Upper lobe of left lung (tissue), 6 donors: ENCODE measurements around the gene ATP9A. TPM values are rescaled to one million over a fixed set of nuclear protein-coding genes. Genes with fewer than 3 reads are reported as not detected.
A peak's percentile ranks its signal among the peaks of the same experiment; 100 is the strongest.

ENCODE experiments used
- ATAC-seq, 2 donors: fragments of 200-7000 bp; cut with Tn5 transposase; one replicate each; pipeline ENCODE4 v1.9.1; 2022; ENCODE audit warnings: mild to moderate bottlenecking in 2 of 2, moderate library complexity in 2 of 2; ENCODE audit not compliant: low FRiP score in 2 of 2
- DNase-seq, 2 donors: peaks; one replicate each; pipeline ENCODE4 v3.0.0-alpha.2; 2019 to 2020
- H3K27ac ChIP-seq, 4 donors: fragments of 200-600 bp; sonication (generic); one replicate each; pipeline ENCODE4 v1.5.1; 2016 to 2019
- H3K27me3 ChIP-seq, 4 donors: fragments of 200-600 bp; sonication (generic); one replicate each; pipeline ENCODE4 v1.5.1; 2017 to 2019
- H3K36me3 ChIP-seq, 4 donors: fragments of 200-600 bp; sonication (generic); one replicate each; pipeline ENCODE4 v1.5.1; 2016 to 2019
- H3K4me1 ChIP-seq, 4 donors: fragments of 200-600 bp; sonication (generic); one replicate each; pipeline ENCODE4 v1.5.1; 2018 to 2019
- H3K4me3 ChIP-seq, 4 donors: fragments of 200-600 bp; sonication (generic); one replicate each; pipeline ENCODE4 v1.5.1; 2017 to 2019; ENCODE audit warnings: mild to moderate bottlenecking in 2 of 4, moderate library complexity in 1 of 4
- H3K9me3 ChIP-seq, 4 donors: fragments of 200-600 bp; sonication (generic); one replicate each; pipeline ENCODE4 v1.5.1; 2018 to 2019
- CTCF ChIP-seq, 6 experiments: fragments of 450-650 bp in 4 of 6; fragments of 200-600 bp in 2 of 6; sonication (generic) in 2 of 6; IDR thresholded peaks; one replicate each; pipeline ENCODE4 v1.5.1; 2016 to 2019; ENCODE audit warnings: antibody characterized with exemption in 6 of 6
- EP300 ChIP-seq, 4 donors: sonication (generic); formaldehyde crosslinking; IDR thresholded peaks; one replicate each; pipeline ENCODE4 v1.5.1; 2017; ENCODE audit warnings: antibody characterized with exemption in 4 of 4, control low read depth in 2 of 4
- POLR2A ChIP-seq, 4 donors: fragments of 450-650 bp; IDR thresholded peaks; one replicate each; pipeline ENCODE4 v1.5.1; 2016 to 2017; ENCODE audit warnings: antibody characterized with exemption in 4 of 4, mild to moderate bottlenecking in 2 of 4
- POLR2AphosphoS5 ChIP-seq, 2 donors: sonication (generic); formaldehyde crosslinking; IDR thresholded peaks; one replicate each; pipeline ENCODE4 v1.5.1; 2017; ENCODE audit warnings: antibody characterized with exemption in 2 of 2
- WGBS, 2 donors: methylation state at CpG; one replicate each; pipeline ENCODE4 v1.1.5; 2017 to 2018; 5-methylcytosine and 5-hydroxymethylcytosine counted together
- total RNA-seq, 6 donors: library from RNA; depleted of rRNA in 4 of 6; stranded (reverse); fragments of >200 nt in 4 of 6; gene quantifications; one replicate each; pipeline versions ENCODE4 v1.1.0 to v1.2.1, GENCODE V29; 2016 to 2021
- donor health status: DM: no; HTN: no; CAD: no; lungs with moderate emphysema.
- donor health status: DM: no; HTN: yes; CAD: no; lungs with severe emphysema.

The ATP9A gene
- total RNA-seq, 6 donors from 2014 or later: 15.7 to 31.3 (median 22.8) TPM

GRCh38 chr20:51703400-51704287 is 64.5 kb downstream of the ATP9A start:
- Histone ChIP-seq H3K36me3 (no peaks in the 10 kb centered on the region), H3K27me3 (no peaks in the 10 kb centered on the region), H3K4me1 (no peaks in the 10 kb centered on the region), H3K4me3 (no peak overlapping the region), H3K27ac (no peak overlapping the region), H3K9me3 (no peaks in the 10 kb centered on the region)
- 72 to 73% methylated on average over 8 of the region's 8 CpGs for WGBS, 2 donors
- DNase-seq (no peak), ATAC-seq (no peak)
- TF ChIP-seq POLR2A (IDR thresholded peaks at IDR 0.05): no peak
- TF ChIP-seq CTCF (IDR thresholded peaks at IDR 0.05): no peak
- TF ChIP-seq EP300 (IDR thresholded peaks at IDR 0.05): no peak
- no peak for TF ChIP-seq POLR2AphosphoS5 (IDR thresholded peaks at IDR 0.05)

GRCh38 chr20:51702556-51702955 is 65.6 kb downstream of the ATP9A start:
- WGBS, 2 donors: 51 to 59% methylated on average over 3 of the region's 3 CpGs
- H3K4me3 ChIP-seq: no peak overlapping the region
- TF ChIP-seq CTCF (IDR thresholded peaks at IDR 0.05): no peak
- no peak for TF ChIP-seq POLR2AphosphoS5 (IDR thresholded peaks at IDR 0.05)
- no peak for TF ChIP-seq EP300 (IDR thresholded peaks at IDR 0.05)
- TF ChIP-seq POLR2A (IDR thresholded peaks at IDR 0.05): no peak

GRCh38 chr20:51700809-51701285 is 67.3 kb downstream of the ATP9A start:
- 47 to 49% methylated on average over 10 of the region's 10 CpGs for WGBS, 2 donors
- peaks cover 6 to 18% (median 11%) of the 10 kb centered on the region in 4 donors for H3K4me1 ChIP-seq
- no peak overlapping the region for H3K27ac ChIP-seq
- H3K4me3 ChIP-seq: no peak overlapping the region
- H3K9me3 ChIP-seq: no peaks in the 10 kb centered on the region
- peak in 1 of 2 donors; percentile 55 for ATAC-seq
- H3K36me3 ChIP-seq: no peaks in the 10 kb centered on the region
- no peak for DNase-seq
- no peak for TF ChIP-seq EP300 (IDR thresholded peaks at IDR 0.05)
- peak; percentile 33 to 74 (median 64) for TF ChIP-seq CTCF (IDR thresholded peaks at IDR 0.05)
- H3K27me3 ChIP-seq: no peaks in the 10 kb centered on the region

More at GRCh38 chr20:51702556-51702955, 65.6 kb downstream of the ATP9A start:
- no peak overlapping the region for H3K27ac ChIP-seq
- H3K9me3 ChIP-seq: no peaks in the 10 kb centered on the region
- peaks cover 0 to under 1% (median 0%) of the 10 kb centered on the region in 4 donors for H3K4me1 ChIP-seq
- H3K27me3 ChIP-seq: no peaks in the 10 kb centered on the region
- ATAC-seq (no peak), DNase-seq (no peak)
- H3K36me3 ChIP-seq: no peaks in the 10 kb centered on the region

- DNase-seq (no peak), ATAC-seq (no peak)
- no peaks in the 10 kb centered on the region for H3K9me3 ChIP-seq
- no peak for TF ChIP-seq CTCF (IDR thresholded peaks at IDR 0.05)
- no peak for TF ChIP-seq POLR2AphosphoS5 (IDR thresholded peaks at IDR 0.05)
- TF ChIP-seq EP300 (IDR thresholded peaks at IDR 0.05): no peak
- H3K27ac ChIP-seq: no peak overlapping the region
- no peaks in the 10 kb centered on the region for H3K27me3 ChIP-seq
- WGBS, 2 donors: 88 to 94% methylated on average over 8 to 9 of the region's 9 CpGs
- H3K4me3 ChIP-seq: no peak overlapping the region
- H3K36me3 ChIP-seq: no peaks in the 10 kb centered on the region
- H3K4me1 ChIP-seq: peaks cover 6 to 22% (median 14%) of the 10 kb centered on the region in 4 donors
Observed at GRCh38 chr20:51698252-51698651, 69.9 kb downstream of the ATP9A start.
